ENCODE results near the gene MCTP1. TPM values are rescaled to one million over a fixed set of nuclear protein-coding genes. Genes with fewer than 3 reads are reported as not detected.

MCTP1 gene
- total RNA-seq, 1 donor from 2014 or later = 1.9 TPM

DNA sequence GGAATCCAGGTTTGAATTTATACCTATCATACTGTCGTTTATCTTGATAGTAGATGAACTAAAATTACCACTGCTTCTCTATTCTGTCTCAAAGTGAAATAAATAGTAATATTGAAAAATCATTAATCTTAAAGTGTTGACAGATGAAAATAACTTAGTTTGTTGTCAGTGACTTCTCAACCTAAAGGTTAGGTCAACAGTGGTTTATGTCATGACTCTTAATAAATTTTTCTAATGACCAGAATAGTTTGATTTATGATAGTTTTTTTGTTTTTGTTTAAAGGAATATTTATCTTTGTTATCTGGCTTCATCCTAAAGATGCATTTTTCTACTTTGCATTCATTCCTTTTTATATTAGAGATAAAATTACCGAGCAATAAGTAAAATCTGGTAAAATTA, 585.3 kb downstream of the MCTP1 start:
- intact Hi-C loops (cut with micrococcal nuclease) = no loop called here
- TF ChIP-seq, protein P1, sequence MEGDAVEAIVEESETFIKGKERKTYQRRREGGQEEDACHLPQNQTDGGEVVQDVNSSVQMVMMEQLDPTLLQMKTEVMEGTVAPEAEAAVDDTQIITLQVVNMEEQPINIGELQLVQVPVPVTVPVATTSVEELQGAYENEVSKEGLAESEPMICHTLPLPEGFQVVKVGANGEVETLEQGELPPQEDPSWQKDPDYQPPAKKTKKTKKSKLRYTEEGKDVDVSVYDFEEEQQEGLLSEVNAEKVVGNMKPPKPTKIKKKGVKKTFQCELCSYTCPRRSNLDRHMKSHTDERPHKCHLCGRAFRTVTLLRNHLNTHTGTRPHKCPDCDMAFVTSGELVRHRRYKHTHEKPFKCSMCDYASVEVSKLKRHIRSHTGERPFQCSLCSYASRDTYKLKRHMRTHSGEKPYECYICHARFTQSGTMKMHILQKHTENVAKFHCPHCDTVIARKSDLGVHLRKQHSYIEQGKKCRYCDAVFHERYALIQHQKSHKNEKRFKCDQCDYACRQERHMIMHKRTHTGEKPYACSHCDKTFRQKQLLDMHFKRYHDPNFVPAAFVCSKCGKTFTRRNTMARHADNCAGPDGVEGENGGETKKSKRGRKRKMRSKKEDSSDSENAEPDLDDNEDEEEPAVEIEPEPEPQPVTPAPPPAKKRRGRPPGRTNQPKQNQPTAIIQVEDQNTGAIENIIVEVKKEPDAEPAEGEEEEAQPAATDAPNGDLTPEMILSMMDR (IDR thresholded peaks at IDR 0.05) = no peak
- POLR2A ChIA-PET = no interaction called here
- no peaks in the 10 kb centered on the region for H3K27me3 Mint-ChIP-seq
- DNase-seq (no peak), ATAC-seq (ENCODE audit: low read depth) (no peak)
- H3K36me3 Mint-ChIP-seq (ENCODE audit: low read depth) = peaks cover 7% of the 10 kb centered on the region
- CTCF ChIA-PET = no interaction called here
- H3K4me3 Mint-ChIP-seq = no peak overlapping the region
- peaks cover 10% of the 10 kb centered on the region for H3K4me1 Mint-ChIP-seq
- H3K27ac Mint-ChIP-seq = no peak overlapping the region
- H3K9me3 Mint-ChIP-seq = no peaks in the 10 kb centered on the region

DNA sequence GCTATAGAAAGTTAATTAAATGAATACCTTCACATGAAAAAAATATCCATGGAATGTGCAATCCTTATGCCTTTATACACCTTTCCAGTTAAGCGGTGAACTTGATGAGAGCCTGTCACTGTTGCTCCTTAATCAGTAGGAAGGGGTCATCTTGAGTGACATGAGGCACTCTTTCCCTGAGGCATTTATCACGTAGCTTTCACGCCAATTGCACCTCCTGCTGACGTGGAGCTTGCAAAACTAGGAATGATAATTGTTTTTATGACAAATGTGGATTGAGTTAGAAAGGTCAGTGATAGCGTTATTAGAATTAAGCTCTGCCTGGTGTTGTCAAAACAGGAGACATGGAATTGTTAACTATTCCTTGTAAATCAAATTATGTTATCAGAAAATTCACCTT, 586.7 kb downstream of the MCTP1 start:
- intact Hi-C loops (cut with micrococcal nuclease) = no loop called here
- ATAC-seq (ENCODE audit: low read depth) = no peak

DNA sequence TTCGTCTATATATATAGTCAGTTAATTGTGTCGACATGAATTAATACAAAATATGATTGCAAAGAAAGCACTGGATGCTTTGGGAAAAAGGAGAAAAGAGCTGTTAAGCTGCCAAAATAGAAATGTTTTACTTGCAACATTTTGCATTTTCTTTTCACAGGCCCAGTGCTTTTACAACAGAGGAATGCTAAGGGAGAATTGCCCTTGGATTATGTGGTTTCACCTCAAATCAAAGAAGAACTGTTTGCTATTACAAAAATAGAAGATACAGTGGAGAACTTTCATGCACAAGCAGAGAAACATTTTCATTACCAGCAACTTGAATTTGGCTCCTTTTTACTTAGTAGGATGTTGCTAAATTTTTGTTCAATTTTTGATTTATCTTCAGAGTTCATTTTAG, 590.2 kb downstream of the MCTP1 start:
- Mint-ChIP-seq H3K27ac (no peak overlapping the region), H3K4me3 (no peak overlapping the region), H3K36me3 (ENCODE audit: low read depth) (peaks cover 29% of the 10 kb centered on the region), H3K9me3 (no peaks in the 10 kb centered on the region), H3K4me1 (no peaks in the 10 kb centered on the region), H3K27me3 (no peaks in the 10 kb centered on the region)
- TF ChIP-seq, protein P1 (IDR thresholded peaks at IDR 0.05) = no peak
- ChIA-PET POLR2A (no interaction called here), CTCF (interaction anchor here (0.6 kb wide), 1 partner anchor 110 kb away, joined by 3 read pairs; no protein-coding TSS in a partner anchor)
- intact Hi-C loops (cut with micrococcal nuclease) = loop anchor here (5.0 kb wide), 1 partner anchor 82 kb away; no protein-coding TSS in a partner anchor
- ATAC-seq (ENCODE audit: low read depth) (no peak), DNase-seq (no peak)

More for the DNA sequence above, 586.7 kb downstream of the MCTP1 start:
- TF ChIP-seq, protein P1 (IDR thresholded peaks at IDR 0.05) = no peak
- no peak for DNase-seq
- ChIA-PET POLR2A (no interaction called here), CTCF (no interaction called here)
- Mint-ChIP-seq H3K9me3 (no peaks in the 10 kb centered on the region), H3K27ac (no peak overlapping the region), H3K4me1 (peaks cover 10% of the 10 kb centered on the region), H3K36me3 (ENCODE audit: low read depth) (peaks cover 15% of the 10 kb centered on the region), H3K4me3 (no peak overlapping the region), H3K27me3 (no peaks in the 10 kb centered on the region)

DNA sequence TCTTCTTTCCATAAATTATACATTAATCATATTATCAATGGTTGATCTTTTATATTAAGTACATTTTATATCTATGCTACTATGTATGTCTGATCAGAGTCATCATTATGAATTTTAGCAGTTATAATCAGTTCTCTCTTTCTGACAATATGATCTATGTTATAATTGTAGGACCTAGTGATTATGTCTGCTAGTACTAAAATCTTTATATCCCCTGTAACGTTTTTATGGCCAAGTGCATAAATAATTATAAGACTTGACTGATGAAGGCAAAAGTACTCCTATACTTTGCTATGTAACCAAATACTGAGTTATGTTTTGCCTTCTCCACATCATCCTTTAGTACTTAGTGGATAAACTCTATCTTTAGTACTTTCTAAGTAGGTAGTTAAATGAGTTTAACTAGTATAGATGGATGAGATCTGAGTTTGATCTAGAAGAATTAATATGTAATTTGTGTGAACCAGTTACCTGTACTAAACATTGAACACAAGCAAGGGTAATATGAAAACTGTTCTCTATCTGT, 591.0 kb downstream of the MCTP1 start:
- DNase-seq (no peak), ATAC-seq (ENCODE audit: low read depth) (no peak)
- CTCF ChIA-PET = interaction anchor here (0.6 kb wide), 1 partner anchor 111 kb away, joined by 3 read pairs; no protein-coding TSS in a partner anchor
- TF ChIP-seq, protein P1 (IDR thresholded peaks at IDR 0.05) = no peak
- Mint-ChIP-seq H3K27ac (no peak overlapping the region), H3K36me3 (ENCODE audit: low read depth) (peaks cover 36% of the 10 kb centered on the region), H3K4me1 (no peaks in the 10 kb centered on the region), H3K27me3 (no peaks in the 10 kb centered on the region), H3K9me3 (no peaks in the 10 kb centered on the region), H3K4me3 (no peak overlapping the region)
- POLR2A ChIA-PET = no interaction called here
- intact Hi-C loops (cut with micrococcal nuclease) = loop anchor here (1.0 to 5.0 kb wide), 2 partner anchors 82 to 169 kb away; no protein-coding TSS in a partner anchor

DNA sequence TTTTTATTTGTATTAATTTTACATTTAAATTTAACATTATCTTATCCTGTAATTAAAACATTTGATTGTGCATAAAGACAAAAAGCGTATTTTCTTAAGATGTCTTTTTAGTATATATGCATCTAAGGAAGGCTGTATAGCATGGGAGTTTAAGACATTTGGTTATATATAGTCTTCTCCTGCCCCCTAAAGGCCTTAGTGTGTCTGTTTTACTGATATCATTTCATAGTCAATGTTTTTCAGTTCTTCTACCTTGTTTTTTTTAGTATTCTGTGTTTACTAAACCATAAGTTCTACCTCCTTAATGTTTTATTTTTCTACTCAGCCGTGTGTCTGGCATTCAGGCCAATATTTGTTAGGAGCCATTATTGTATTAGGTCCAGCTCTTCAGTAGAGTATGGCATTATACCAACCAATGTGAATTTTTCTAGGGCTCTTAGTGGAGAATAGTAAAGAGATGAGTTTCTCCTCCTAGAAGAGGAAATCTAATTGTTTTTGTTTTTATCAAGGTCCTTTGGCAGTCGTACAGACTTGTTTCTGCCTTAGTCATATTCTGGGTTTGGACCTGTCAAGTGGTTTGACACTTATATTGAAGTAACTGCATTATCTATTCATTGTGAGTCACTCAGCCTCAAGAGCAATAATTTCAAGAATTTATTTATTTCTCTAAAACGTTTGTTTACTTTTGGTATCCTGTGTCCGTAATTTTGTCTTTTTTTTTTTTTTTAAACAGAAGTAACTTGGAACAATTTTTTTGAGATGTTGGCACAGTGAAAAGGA, 591.7 kb downstream of the MCTP1 start:
- DNase-seq = no peak
- POLR2A ChIA-PET = no interaction called here
- TF ChIP-seq, protein P1 (IDR thresholded peaks at IDR 0.05) = no peak
- H3K4me3 Mint-ChIP-seq = no peak overlapping the region
- no peaks in the 10 kb centered on the region for H3K4me1 Mint-ChIP-seq
- H3K9me3 Mint-ChIP-seq = no peaks in the 10 kb centered on the region
- CTCF ChIA-PET = interaction anchor here (0.7 to 1.0 kb wide), 2 partner anchors 45 to 82 kb away, joined by 3 read pairs; no protein-coding TSS in a partner anchor
- intact Hi-C loops (cut with micrococcal nuclease) = loop anchor here (1.0 to 5.0 kb wide), 2 partner anchors 81 to 168 kb away; no protein-coding TSS in a partner anchor
- H3K36me3 Mint-ChIP-seq (ENCODE audit: low read depth) = peaks cover 42% of the 10 kb centered on the region
- no peak overlapping the region for H3K27ac Mint-ChIP-seq
- ATAC-seq (ENCODE audit: low read depth) = peak; percentile 31
- H3K27me3 Mint-ChIP-seq = no peaks in the 10 kb centered on the region

Data from activated B cell treated with CpG ODN at 0.5 μM for 24 hours (primary cell).